ENCODE data around the gene LMO1. TPM values are rescaled to one million over a fixed set of nuclear protein-coding genes. Genes with fewer than 3 reads are reported as not detected.

Gene LMO1
- polyA plus RNA-seq, 1 donor (not counting 4 experiments of a cell fraction or from before 2014, with no cell fraction given), result 0.08 TPM

- dilution Hi-C loops (cut with MboI; ENCODE audit: extremely low pct_ligation_motif_present, low sequenced_read_pairs), result no loop called here
- FAIRE-seq, result no peak
Observed at GRCh38 chr11:8281266-8281665, 17.6 kb upstream of the LMO1 start.

GRCh38 chr11:8277691-8278090 is 14.0 kb upstream of the LMO1 start:
- H3K9me3 ChIP-seq (ENCODE audit: control insufficient read depth, low read depth, low read length), result no peaks in the 10 kb centered on the region
- FAIRE-seq (peak; percentile 64), DNase-seq (ENCODE audit: low read depth, low spot score) (peak; percentile 30)
- no peaks in the 10 kb centered on the region for H3K9me1 ChIP-seq (ENCODE audit: control insufficient read depth, extremely low read depth, insufficient read depth, low read length)
- no peaks in the 10 kb centered on the region for H3K36me3 ChIP-seq (ENCODE audit: control insufficient read depth in 2 of 2, extremely low read depth in 1 of 2, insufficient read depth in 2 of 2, low read length in 2 of 2)
- no peak overlapping the region for H3K4me3 ChIP-seq (ENCODE audit: control insufficient read depth in 2 of 3, extremely low read depth in 1 of 3, insufficient read depth in 2 of 3, low read depth in 1 of 3, low read length in 3 of 3)
- H3K79me2 ChIP-seq (ENCODE audit: control insufficient read depth, insufficient read depth, low read length), result no peaks in the 10 kb centered on the region
- TF ChIP-seq EZH2 (IDR thresholded peaks at IDR 0.05; ENCODE audit: low read length) (no peak), CTCF (optimal IDR thresholded peaks at IDR 0.05 in 1 of 3, IDR thresholded peaks at IDR 0.05 in 1 of 3, conservative IDR thresholded peaks at IDR 0.05 in 1 of 3; ENCODE audit: extremely low read depth in 1 of 3, insufficient read depth in 2 of 3, low read length in 3 of 3) (no peak)
- peaks cover 5% of the 10 kb centered on the region for H3K27me3 ChIP-seq (ENCODE audit: control insufficient read depth, extremely low read depth, insufficient read depth, low read length)
- dilution Hi-C loops (cut with MboI; ENCODE audit: extremely low pct_ligation_motif_present, low sequenced_read_pairs), result no loop called here
- H3K4me1 ChIP-seq (ENCODE audit: control insufficient read depth, extremely low read depth, insufficient read depth, low read length), result peaks cover 16% of the 10 kb centered on the region
- H3K9ac ChIP-seq (ENCODE audit: control insufficient read depth, extremely low read depth, insufficient read depth, low read length), result no peak overlapping the region
- H3K27ac ChIP-seq (ENCODE audit: control insufficient read depth, insufficient read depth, low read length), result no peak overlapping the region
- H2AFZ ChIP-seq (ENCODE audit: control insufficient read depth, low read length), result peak overlapping the region; percentile 78
- H3K4me2 ChIP-seq (ENCODE audit: control insufficient read depth, extremely low read depth, insufficient read depth, low read depth, low read length), result peak overlapping the region; percentile 17
- no peaks in the 10 kb centered on the region for H4K20me1 ChIP-seq (ENCODE audit: control insufficient read depth, extremely low read depth, insufficient read depth, low read length)

More at GRCh38 chr11:8281266-8281665, 17.6 kb upstream of the LMO1 start:
- no peaks in the 10 kb centered on the region for H4K20me1 ChIP-seq (ENCODE audit: control insufficient read depth, extremely low read depth, insufficient read depth, low read length)
- no peak overlapping the region for H3K9ac ChIP-seq (ENCODE audit: control insufficient read depth, extremely low read depth, insufficient read depth, low read length)
- H3K9me3 ChIP-seq (ENCODE audit: control insufficient read depth, low read depth, low read length), result no peaks in the 10 kb centered on the region
- H3K4me1 ChIP-seq (ENCODE audit: control insufficient read depth, extremely low read depth, insufficient read depth, low read length), result peaks cover 11% of the 10 kb centered on the region
- TF ChIP-seq EZH2 (IDR thresholded peaks at IDR 0.05; ENCODE audit: low read length), result no peak
- no peak for TF ChIP-seq CTCF (optimal IDR thresholded peaks at IDR 0.05 in 1 of 3, IDR thresholded peaks at IDR 0.05 in 1 of 3, conservative IDR thresholded peaks at IDR 0.05 in 1 of 3; ENCODE audit: extremely low read depth in 1 of 3, insufficient read depth in 2 of 3, low read length in 3 of 3)
- no peaks in the 10 kb centered on the region for H3K9me1 ChIP-seq (ENCODE audit: control insufficient read depth, extremely low read depth, insufficient read depth, low read length)
- H3K4me2 ChIP-seq (ENCODE audit: control insufficient read depth, extremely low read depth, insufficient read depth, low read depth, low read length), result no peak overlapping the region
- peaks cover 10% of the 10 kb centered on the region for H3K27me3 ChIP-seq (ENCODE audit: control insufficient read depth, extremely low read depth, insufficient read depth, low read length)
- H3K27ac ChIP-seq (ENCODE audit: control insufficient read depth, insufficient read depth, low read length), result no peak overlapping the region
- no peaks in the 10 kb centered on the region for H3K36me3 ChIP-seq (ENCODE audit: control insufficient read depth in 2 of 2, extremely low read depth in 1 of 2, insufficient read depth in 2 of 2, low read length in 2 of 2)
- no peak overlapping the region for H2AFZ ChIP-seq (ENCODE audit: control insufficient read depth, low read length)
- H3K79me2 ChIP-seq (ENCODE audit: control insufficient read depth, insufficient read depth, low read length), result no peaks in the 10 kb centered on the region
- no peak for DNase-seq (ENCODE audit: low read depth, low spot score)
- no peak overlapping the region for H3K4me3 ChIP-seq (ENCODE audit: control insufficient read depth in 2 of 3, extremely low read depth in 1 of 3, insufficient read depth in 2 of 3, low read depth in 1 of 3, low read length in 3 of 3)

Data from keratinocyte (primary cell).